Stimulated activated naive CD4-positive, alpha-beta T cell treated with Interleukin-2 at 50 U/mL for 16 hours (primary cell): Measurements from ENCODE around the gene LYSMD2.

ENCODE experiments used
- DNase-seq: peaks from one replicate; lab custom pipeline; 2025; lab: John Stamatoyannopoulos, UW

LYSMD2 gene

GRCh38 chr15:51751697-51752683 lies 14.5 kb upstream of the LYSMD2 start:
- peak; percentile 7 for DNase-seq

- peak; percentile 26 for DNase-seq
Measured at GRCh38 chr15:51750792-51751696, 13.6 kb upstream of the LYSMD2 start, which contains the start of gene TMOD2. Gene TMOD2 (plus strand): TSS chr15:51751597. CDS start chr15:51766442, 14,845 bp downstream.

DNA sequence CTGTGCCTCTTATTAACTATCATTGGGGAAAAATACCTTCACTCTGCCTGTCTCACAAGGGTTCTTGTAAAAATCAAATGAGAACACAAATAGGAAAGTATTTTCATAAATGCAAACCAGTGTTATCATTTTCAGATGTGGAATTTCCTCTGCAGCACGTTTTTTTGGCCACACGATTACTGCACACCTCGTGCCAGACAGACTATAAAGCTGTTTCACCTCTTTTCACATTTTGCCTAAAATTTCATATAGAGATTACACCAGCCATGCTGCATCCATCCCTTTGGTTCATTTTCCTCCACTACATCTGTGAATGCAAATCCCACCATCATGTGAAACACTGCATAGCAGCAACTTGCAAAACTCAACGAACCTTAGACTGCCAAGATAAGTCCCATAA lies 12.7 kb upstream of the LYSMD2 start:
- no peak for DNase-seq

GRCh38 chr15:51749307-51749706 lies 11.9 kb upstream of the LYSMD2 start:
- DNase-seq = no peak

DNA sequence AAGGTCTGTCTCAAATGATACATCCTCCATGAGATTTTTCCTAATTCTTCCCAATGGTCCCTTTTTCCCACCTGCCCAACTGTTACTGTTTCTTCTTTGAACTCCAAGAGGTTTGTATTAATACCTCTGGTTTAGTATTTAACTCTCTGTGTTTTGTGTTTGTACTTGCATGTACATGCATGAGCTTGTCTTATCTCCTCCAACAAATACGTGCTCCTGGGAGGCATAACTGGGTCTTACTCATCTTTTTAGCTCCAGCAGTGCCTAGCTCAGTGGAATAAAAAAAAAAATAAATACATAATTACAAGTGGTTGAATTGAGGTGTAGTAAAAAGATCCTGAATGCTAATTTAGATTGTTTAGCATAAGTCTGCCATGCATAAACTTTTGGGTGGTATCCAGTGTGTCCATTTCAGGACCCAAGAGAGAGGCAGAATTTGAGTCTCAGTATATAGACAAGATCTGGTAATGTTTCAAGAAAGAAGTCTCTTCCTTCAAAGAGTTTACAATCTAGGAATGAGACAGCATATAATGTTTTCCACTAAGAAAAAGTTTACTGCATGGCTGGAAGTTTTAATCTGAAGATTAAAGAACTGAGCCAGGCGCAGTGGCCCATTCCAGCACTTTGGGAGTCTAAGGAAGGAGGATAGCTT lies 1.7 kb upstream of the LYSMD2 start:
- DNase-seq = no peak

GRCh38 chr15:51738553-51738952 lies 1.1 kb upstream of the LYSMD2 start:
- no peak for DNase-seq

DNA sequence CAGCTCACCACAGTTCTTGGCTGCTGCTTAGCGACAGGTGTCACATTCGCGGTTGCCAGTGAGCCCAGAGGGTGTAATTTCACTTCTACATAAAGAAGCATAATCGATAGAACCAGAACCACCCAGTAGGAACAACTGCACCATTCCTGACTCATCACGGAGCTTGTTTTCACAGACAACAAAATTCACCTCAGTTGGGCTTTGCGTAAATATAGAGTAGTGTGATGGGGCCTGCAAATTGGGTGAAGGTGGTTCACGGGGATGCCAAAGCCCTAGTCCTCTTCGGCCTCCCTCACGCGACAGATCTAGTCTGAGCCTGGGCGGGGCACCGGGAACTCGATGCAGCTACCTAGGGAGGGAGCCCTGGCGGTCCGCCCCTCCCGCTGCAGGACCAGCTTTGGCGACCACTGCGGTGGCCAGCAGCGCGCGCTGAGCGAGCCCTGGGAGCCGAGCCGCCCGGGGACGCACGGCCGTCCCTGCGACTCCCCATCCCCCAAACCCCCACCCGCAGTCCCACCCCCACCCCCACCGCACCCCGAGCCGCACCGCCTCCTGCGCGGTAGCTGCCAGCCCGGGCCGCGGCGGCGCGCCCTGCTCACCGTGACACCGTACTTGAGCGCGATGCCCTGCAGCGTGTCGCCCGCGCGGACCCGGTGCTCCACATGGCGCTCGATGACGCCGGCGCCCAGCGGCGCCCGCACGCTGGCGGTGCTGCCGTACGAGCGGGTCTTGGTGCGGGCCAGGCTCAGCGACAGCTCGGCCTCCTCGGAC lies 519 bp downstream of the LYSMD2 start:
- peak; percentile 77 for DNase-seq

GRCh38 chr15:51736069-51736468 lies 1.4 kb downstream of the LYSMD2 start:
- peak; percentile 10 for DNase-seq

DNA sequence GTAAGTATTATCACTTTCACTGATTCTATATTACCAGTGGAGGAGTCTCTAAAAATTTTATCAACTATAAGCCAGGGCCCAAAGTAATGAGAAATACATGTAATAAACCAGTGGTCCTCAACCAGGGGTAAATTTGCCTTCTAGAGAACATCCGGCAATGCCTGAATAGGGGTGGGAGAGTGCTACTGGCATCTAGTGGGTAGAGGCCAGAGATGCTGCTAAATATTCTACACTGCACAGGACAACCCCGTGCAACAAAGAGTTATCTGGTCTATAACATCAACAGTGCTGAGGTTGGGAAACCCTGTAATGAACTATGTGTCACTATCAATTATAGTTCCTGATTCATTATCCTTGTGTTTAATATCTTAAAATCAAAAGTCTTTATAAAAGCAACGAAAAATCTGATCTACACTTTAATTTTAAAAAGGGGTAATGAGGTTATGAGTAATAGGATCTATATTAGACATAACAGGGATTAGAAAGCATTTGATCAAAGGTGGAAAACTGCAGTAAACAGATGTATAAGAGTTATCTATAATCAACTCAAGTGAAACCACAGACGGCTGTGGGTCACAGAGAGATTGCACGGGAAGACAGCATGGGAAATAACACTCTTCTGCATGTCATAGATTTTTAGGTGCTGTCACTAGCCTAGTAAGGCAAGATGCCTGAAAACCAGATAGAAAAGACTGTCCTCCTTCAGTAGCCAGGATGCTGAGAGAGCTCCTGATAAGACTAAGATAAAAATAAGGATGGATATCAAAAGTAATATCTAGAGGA lies 2.0 kb downstream of the LYSMD2 start:
- peak; percentile 26 for DNase-seq

DNA sequence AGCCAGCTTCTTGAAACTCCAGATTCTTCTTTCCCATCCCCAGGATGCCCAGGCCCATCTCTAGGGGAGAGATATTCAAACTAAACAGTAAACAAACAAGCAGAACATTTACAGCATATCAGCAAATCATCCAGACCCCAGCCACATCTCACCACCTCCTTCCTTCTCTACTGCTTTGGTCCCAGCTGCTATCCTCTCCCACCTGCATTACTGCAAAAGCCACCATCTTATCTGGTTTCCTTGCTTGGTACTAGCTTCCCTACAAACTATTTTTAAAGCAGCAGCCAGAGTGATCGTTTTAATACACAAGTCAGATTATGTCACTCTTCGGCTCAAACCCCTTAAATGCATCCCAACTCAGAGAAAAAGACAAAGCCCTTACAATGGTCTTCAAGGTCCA lies 4.8 kb downstream of the LYSMD2 start:
- no peak for DNase-seq

DNA sequence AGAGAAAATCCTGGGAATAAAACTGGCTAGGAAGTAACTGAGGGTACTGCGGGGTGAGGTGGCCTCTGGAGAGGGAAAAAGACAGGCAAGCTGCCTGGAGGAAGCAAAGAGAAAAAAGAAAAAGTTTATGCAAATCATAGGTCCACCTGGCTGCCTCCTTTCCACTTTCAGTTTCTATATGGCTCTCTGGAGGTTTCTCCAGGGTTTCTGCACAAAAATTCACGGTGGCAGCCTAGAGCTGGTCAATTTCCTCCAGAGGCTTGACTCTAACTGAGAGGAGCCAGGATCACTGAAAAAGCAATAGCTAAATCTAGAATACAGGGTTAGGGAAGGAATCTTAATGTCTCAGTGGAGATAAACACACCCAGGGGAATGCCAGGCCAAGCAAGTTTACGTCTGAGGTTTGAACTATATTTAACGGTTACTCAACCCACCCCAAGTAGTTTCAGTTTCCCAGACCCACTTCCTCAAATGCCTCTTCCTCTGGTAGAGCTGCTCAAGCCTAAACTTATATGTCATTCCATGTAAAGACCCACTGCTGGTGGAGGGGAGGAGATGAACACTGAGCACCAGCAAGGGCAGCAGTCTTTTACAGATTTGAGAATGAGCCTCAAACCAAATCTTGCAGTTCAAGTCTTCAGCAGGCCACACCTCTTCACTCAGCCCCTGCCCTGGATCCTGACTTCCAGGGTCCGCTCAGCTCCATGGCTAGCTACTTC lies 5.7 kb downstream of the LYSMD2 start:
- peak; percentile 2 for DNase-seq

DNA sequence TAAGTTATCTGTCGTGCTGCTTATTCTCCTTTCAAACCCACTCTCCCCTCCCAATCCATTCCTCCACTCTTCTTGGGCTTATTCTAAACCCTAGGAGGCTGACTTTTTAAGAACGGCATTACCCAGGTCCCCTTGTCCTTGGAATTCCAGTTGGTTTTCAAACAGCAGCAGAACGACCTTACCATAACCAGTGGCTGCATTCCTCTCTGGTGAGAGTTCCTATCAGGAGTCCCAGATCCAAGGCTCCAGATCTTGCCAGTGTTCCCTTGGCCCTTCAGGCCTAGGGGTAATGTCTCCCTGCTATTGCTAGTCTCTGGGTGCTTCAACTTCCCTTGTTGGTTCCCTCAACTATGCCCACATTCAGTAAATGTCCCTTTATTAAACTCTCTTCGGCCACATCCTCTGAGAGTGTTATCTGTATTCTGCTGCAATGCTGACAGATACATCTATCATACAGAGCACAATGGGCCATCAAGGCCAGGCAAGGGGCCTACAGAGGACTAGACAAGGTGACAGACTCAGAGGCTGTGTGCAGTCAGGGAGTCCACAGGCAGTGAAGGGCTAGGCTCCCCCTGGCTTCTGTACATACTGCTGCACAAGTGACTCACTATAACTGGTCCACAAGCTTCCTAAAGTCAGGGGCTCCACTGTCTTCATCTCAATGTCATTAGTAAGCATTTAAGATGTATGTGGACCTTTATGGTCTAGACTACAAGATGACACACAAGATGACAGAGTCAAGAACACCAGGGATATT lies 10.1 kb downstream of the LYSMD2 start:
- peak; percentile 8 for DNase-seq

DNA sequence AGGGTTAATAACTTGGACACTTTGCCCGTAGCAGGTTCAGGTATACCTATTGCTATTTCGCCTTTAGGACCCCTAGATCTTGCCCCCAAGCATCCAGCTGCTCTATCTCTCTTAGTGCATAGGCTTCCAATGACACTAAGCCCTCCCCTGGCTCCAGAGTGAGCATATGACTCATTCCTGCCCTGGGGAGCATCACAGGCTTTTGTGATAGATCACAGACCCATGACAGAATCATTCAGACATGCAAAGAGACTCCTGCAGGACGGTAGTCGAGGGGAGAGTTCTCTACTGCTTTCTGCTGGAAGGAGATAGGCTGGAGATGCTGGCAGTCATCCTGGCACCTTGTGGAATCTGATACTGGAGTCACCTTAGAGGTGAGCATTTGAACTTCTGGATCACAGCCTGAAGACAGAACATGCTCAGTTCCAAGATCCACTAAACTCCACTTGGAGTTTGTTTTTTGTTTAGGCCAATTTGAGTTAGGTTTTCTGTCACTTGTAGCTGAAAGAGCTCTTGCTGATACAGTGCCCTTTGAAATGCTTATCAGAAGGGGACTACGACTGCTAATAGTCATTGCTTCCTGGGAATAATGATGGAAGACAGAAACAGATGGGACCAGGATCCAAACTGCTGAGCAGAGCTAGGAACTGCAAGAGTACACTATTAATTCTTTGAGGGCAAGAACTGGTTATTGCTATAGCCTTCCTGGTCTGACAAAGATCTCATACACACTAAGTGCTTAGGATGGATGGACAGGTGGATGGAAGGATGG lies 11.0 kb downstream of the LYSMD2 start:
- peak; percentile 27 for DNase-seq

DNA sequence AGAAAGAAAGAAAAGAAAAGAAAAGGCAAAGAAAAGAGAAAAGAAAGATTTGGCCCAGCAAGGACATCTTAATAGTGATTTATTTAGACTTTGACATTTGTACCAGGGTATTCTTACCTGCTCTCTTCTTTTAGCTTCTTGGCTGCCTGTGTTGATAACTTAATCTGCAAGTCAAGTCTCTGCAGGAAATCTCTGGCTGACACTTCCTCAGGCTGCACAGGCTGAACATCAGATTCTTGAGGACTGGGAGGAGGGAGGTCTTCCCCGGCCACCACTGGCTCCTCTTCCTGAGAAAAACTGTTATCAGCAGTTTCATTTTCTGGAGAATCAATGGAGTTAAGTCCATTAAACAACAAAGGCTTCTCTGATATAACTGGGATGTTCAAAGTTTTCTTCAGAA lies 12.8 kb downstream of the LYSMD2 start:
- DNase-seq = no peak

DNA sequence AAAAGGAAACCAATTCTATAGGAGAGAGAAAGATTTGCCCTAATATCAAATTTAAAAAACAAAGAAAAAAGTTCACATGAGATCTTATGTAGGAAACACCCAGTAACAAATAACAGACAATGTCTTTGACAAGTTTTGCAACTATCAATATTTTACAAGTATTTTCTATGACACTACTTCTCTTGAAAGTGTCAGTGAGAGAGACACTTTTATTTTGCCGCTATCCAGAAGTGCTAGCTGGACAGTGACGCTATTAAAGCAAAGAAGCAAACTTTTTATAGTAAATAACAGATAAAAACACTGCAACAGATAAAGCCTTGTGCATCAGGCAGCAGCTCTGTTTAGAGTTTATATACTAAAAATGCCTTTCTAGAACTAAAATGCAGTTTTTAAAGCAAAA lies 13.3 kb downstream of the LYSMD2 start:
- no peak for DNase-seq

GRCh38 chr15:51721199-51721960 lies 16.1 kb downstream of the LYSMD2 start:
- no peak for DNase-seq

- no peak for DNase-seq
Measured at GRCh38 chr15:51720201-51720995, 17.1 kb downstream of the LYSMD2 start.
